OCI-LY3 (cell line): ENCODE measurements around the gene BCL2L13.
A peak's percentile ranks its signal among the peaks of the same experiment; 100 is the strongest.
"Not testable (repeated sequence)": the region's sequence is repeated elsewhere in the genome, so short reads cannot be mapped to it uniquely, and the experiment has no call there.

Experiments used
- H2AFZ ChIP-seq: fragments of 200-600, 300-600 bp; shearing (Covaris generic); 2 replicates; pipeline ENCODE4 v1.6.0; 2014; ENCODE audit warnings: antibody characterized with exemption, low read depth, low read length
- H3K27ac ChIP-seq: fragments of 200-600, 300-600 bp; sonication (generic); 2 replicates; pipeline ENCODE4 v1.5.1; 2014; ENCODE audit warnings: mild to moderate bottlenecking, low read length, moderate library complexity, mixed read lengths
- H3K27me3 ChIP-seq: fragments of 200-600, 300-600 bp; sonication (generic); 2 replicates; pipeline ENCODE4 v1.6.1; 2014; ENCODE audit warnings: low read depth, low read length, mixed read lengths
- H3K36me3 ChIP-seq: fragments of 200-600, 300-600 bp; sonication (generic); replicated peaks from 2 replicates; pipeline ENCODE3; 2014; ENCODE audit warnings: low read depth, low read length, mixed read lengths
- H3K4me1 ChIP-seq: fragments of 300-600, 200-600 bp; sonication (generic); 2 replicates; pipeline ENCODE4 v1.6.1; 2014; ENCODE audit warnings: low read length, mixed read lengths
- H3K4me2 ChIP-seq: fragments of 200-600, 300-600 bp; sonication (generic); 2 replicates; pipeline ENCODE4 v1.6.1; 2014; ENCODE audit warnings: low read length, mixed read lengths
- H3K4me3 ChIP-seq: fragments of 300-600, 200-600 bp; sonication (generic); 2 replicates; pipeline ENCODE4 v1.5.1; 2014; ENCODE audit warnings: antibody characterized with exemption, mild to moderate bottlenecking, low read length, moderate library complexity
- H3K79me2 ChIP-seq: fragments of 300-600, 200-600 bp; shearing (Covaris generic); 2 replicates; pipeline ENCODE4 v1.6.1; 2014; ENCODE audit warnings: mild to moderate bottlenecking, low read length, mixed read lengths
- H3K9ac ChIP-seq: fragments of 300-600, 200-600 bp; shearing (Covaris generic); 2 replicates; pipeline ENCODE4 v1.6.0; 2014; ENCODE audit warnings: mild to moderate bottlenecking, low read length, moderate library complexity
- H3K9me3 ChIP-seq: fragments of 200-600, 300-600 bp; shearing (Covaris generic); 2 replicates; pipeline ENCODE4 v1.6.1; 2014; ENCODE audit warnings: low read length, mixed read lengths; ENCODE audit not compliant: insufficient read depth
- H4K20me1 ChIP-seq: fragments of 200-600, 300-600 bp; sonication (generic); 2 replicates; pipeline ENCODE4 v1.6.1; 2016; ENCODE audit warnings: low read length, mixed read lengths; ENCODE audit not compliant: insufficient read depth
- EZH2phosphoT487 ChIP-seq: fragments of 200-600 bp; shearing (Covaris generic); IDR thresholded peaks from 2 replicates; pipeline ENCODE4 v1.6.1; 2018; ENCODE audit warnings: antibody characterized with exemption, mixed run types, low read depth
- TF ChIP-seq, protein P1 (sequence below): fragments of 200-600, 300-600 bp; sonication (generic); IDR thresholded peaks from 2 replicates; pipeline ENCODE4 v1.5.1; 2014; ENCODE audit warnings: antibody characterized with exemption, low read length, low read depth

Gene BCL2L13

DNA sequence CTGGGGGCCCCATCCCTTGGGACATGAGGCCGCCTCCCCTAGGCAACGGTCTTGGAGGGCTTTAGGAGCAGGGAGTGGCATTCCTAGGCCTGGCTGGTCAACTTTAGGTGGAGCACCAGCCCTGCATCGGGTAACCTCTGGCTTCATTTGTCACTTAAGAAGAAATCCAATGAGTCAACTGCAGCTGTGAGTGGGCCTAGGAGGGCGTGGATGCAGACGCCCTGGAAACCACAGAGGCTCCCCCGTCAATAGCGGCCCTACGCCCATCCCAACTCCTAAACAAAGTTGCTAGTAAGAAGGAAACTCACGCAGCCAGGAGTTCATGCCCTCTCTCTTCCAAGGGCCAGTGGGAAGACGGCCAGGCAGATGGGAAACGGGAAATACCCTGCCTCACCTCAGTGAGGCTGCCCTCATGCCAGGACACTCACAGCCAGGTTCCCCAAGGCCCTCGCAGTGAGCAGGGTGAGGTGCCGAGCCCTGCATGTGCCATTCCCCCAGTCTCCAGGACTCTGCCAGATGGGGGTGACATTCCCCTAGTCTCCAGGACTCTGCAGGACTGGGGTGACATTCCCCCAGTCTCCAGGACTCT, 114.9 kb downstream of the BCL2L13 start:
- Histone ChIP-seq H3K9me3 (no peaks in the 10 kb centered on the region), H2AFZ (no peak overlapping the region), H3K36me3 (peaks cover 55% of the 10 kb centered on the region), H3K4me3 (no peak overlapping the region), H3K4me1 (no peaks in the 10 kb centered on the region), H4K20me1 (peaks cover 84% of the 10 kb centered on the region), H3K79me2 (peaks cover 98% of the 10 kb centered on the region), H3K9ac (no peak overlapping the region), H3K4me2 (no peak overlapping the region), H3K27me3 (no peaks in the 10 kb centered on the region), H3K27ac (no peak overlapping the region)
- TF ChIP-seq, protein P1, sequence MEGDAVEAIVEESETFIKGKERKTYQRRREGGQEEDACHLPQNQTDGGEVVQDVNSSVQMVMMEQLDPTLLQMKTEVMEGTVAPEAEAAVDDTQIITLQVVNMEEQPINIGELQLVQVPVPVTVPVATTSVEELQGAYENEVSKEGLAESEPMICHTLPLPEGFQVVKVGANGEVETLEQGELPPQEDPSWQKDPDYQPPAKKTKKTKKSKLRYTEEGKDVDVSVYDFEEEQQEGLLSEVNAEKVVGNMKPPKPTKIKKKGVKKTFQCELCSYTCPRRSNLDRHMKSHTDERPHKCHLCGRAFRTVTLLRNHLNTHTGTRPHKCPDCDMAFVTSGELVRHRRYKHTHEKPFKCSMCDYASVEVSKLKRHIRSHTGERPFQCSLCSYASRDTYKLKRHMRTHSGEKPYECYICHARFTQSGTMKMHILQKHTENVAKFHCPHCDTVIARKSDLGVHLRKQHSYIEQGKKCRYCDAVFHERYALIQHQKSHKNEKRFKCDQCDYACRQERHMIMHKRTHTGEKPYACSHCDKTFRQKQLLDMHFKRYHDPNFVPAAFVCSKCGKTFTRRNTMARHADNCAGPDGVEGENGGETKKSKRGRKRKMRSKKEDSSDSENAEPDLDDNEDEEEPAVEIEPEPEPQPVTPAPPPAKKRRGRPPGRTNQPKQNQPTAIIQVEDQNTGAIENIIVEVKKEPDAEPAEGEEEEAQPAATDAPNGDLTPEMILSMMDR: no peak
- no peak for TF ChIP-seq EZH2phosphoT487

DNA sequence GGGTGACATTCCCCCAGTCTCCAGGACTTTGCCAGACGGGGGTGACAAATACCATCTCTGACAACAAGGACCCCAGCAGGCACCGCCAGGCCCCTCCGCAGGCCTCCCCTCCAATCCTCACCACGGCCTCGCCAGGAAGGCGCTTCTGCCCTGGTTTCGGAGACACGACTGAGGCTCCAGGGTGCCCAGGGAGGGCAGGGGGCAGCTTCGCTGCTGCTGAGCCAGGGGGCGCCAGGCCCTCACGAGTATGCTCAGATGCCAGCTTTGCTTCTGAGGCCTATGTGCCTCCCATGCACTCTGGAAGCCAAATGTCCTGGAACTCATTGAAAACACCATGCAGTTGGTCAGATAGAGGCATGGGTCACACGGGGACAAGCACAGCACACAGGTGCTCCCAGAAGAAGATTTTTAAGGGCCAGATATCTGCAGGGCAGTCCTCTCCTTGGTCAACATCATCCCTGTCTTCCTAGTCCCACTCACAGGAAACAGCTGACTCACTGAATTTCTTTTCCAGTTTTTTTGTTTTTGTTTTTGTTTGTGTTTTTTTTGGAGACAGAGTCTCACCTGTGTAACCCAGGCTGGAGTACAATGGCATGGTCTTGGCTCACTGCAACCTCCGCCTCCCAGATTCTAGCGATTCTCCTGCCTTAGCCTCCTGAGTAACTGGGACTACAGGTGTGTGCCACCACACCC, 115.8 kb downstream of the BCL2L13 start:
- H3K4me2 ChIP-seq: no peak overlapping the region
- H2AFZ ChIP-seq: no peak overlapping the region
- peaks cover 98% of the 10 kb centered on the region for H3K79me2 ChIP-seq
- H3K36me3 ChIP-seq: peaks cover 50% of the 10 kb centered on the region
- H4K20me1 ChIP-seq: peaks cover 82% of the 10 kb centered on the region
- TF ChIP-seq EZH2phosphoT487: no peak
- TF ChIP-seq, protein P1: peak; percentile 41
- H3K9ac ChIP-seq: no peak overlapping the region
- H3K27ac ChIP-seq: no peak overlapping the region
- H3K4me3 ChIP-seq: no peak overlapping the region
- H3K9me3 ChIP-seq: no peaks in the 10 kb centered on the region
- H3K4me1 ChIP-seq: no peaks in the 10 kb centered on the region
- H3K27me3 ChIP-seq: no peaks in the 10 kb centered on the region

DNA sequence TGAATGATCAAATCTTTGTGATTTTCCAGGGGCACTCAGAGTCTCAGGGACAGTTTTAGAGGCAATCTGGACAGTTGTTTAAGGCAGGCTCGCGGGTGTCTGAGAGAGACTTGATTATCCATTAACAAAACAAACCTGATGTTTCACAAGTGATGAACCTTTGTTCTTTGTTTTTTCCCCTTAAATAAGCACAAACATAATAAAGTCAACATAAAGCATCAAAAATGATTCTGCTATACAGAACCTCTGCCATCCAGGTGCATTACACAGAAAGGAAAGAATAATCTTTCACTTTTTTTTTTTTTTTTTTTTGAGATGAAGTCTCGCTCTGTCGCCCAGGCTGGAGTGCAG, 122.6 kb downstream of the BCL2L13 start:
- Histone ChIP-seq H3K4me2 (no peak overlapping the region), H3K9me3 (no peaks in the 10 kb centered on the region), H3K4me1 (peaks cover 9% of the 10 kb centered on the region; the same call in 1 of the 2 replicates), H3K36me3 (peaks cover 26% of the 10 kb centered on the region), H3K9ac (no peak overlapping the region), H2AFZ (no peak overlapping the region), H4K20me1 (peaks cover 88% of the 10 kb centered on the region), H3K27me3 (no peaks in the 10 kb centered on the region), H3K27ac (no peak overlapping the region), H3K79me2 (peaks cover 100% of the 10 kb centered on the region), H3K4me3 (no peak overlapping the region)
- TF ChIP-seq, protein P1: no peak
- TF ChIP-seq EZH2phosphoT487: no peak

DNA sequence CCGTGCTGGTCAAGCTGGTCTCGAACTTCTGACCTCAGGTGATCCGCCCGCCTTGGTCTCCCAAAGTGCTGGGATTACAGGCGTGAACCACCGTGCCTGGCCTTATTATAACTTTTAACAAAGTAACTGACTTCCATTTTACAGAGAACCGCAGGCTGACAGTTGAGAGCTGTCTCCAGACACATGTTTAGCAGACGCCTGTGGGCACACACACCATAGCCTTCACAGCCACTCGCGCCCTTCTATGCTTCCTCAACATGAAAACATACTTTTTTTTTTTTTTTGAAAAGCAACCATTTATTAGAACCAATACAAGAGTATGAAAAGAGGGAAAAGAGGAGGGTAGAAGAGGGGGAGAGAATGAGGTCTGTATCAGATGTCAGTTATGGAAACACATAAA, 124.9 kb downstream of the BCL2L13 start:
- not testable (repeated sequence) for H2AFZ ChIP-seq, H3K9ac ChIP-seq, H3K27me3 ChIP-seq, H3K9me3 ChIP-seq, H3K4me3 ChIP-seq, H3K4me2 ChIP-seq, H3K27ac ChIP-seq
- Histone ChIP-seq H3K79me2 (peaks cover 100% of the 10 kb centered on the region), H3K36me3 (peaks cover 25% of the 10 kb centered on the region), H4K20me1 (peaks cover 91% of the 10 kb centered on the region), H3K4me1 (peaks cover 22% of the 10 kb centered on the region)
